GM19099 (cell line): ENCODE data around the gene NOG.

Experiments
- POLR2A ChIP-seq: IDR thresholded peaks from 3 replicates; pipeline ENCODE4 v1.6.1; 2011; ENCODE audit warnings: low read depth; ENCODE audit not compliant: insufficient read length; ENCODE audit errors: extremely low read depth

Gene NOG

DNA sequence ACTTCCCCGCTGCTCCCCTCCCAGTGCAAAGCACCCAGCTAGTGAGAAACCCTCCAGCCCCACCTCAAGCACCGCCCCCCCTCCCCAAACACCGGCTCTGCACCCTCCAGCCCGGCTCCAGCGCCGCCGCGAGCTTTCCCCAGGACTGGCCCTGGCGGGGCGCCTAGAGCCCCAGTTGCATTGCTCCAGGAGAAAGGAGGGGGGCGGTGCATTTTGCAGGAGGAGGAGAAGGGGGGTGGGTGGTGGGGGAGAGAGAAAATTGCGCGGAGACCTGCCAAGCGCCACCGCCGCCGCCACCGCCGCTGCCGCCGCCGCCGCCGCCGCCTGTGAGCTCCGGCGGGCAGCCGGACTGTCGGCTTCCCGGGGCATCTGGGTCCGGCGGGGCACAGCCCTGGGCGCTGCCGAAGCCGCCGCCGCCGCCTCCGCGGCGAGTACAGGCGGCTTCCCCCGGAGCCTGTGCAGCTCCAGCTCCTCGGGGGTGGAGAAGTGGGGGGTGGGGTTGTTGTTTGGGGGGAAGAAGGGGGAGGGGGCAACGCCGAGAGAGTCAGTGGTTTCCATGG, 333 bp upstream of the NOG start:
- TF ChIP-seq POLR2A = no peak

- TF ChIP-seq POLR2A = no peak
Observed at GRCh38 chr17:56594320-56595107, 1.0 kb downstream of the NOG start.

GRCh38 chr17:56595108-56595418, 1.6 kb downstream of the NOG start:
- no peak for TF ChIP-seq POLR2A

- TF ChIP-seq POLR2A = no peak
Observed at GRCh38 chr17:56595831-56596690, 2.6 kb downstream of the NOG start.

- TF ChIP-seq POLR2A = no peak
Observed at GRCh38 chr17:56596691-56597494, 3.4 kb downstream of the NOG start.

- TF ChIP-seq POLR2A = no peak
Observed at GRCh38 chr17:56597495-56597990, 4.0 kb downstream of the NOG start.

DNA sequence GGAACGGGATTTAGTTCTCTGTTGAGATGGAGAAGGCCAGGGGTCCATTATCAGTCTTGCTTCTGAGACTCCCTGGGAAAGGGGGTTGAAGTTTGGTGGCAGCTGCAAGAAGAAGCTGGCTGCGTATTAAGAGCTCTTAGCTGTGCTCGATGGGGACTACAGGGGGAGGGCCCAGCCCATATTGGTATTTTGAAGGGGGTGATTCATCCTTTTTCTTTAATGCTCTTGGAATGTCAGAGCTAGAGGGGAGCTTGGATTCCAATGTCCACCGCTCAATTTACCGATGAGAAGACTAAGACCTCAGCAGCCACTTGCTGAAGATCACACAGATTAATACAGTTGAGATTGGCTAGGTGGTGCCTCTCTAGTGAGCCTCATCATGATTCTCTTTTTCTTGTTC, 5.0 kb downstream of the NOG start:
- no peak for TF ChIP-seq POLR2A

DNA sequence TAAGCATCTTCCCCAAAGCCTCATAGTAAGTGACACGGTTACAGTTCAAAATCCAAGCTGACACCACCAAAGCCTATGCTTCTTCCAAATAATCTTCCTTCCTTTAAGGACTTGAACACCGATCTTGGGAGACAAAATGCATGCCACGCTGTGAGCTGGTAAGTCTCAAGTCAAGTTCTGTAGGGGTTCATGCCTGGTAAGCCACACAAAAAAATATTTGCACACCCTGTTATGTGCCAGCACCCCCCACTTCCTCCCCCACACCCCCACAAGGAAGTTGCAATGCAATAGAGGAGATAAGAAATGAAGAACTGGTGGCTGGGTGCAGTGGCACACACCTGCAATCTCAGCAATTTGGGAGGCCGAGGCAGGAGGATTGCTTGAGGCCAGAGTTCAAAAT, 5.6 kb downstream of the NOG start:
- TF ChIP-seq POLR2A = no peak

- no peak for TF ChIP-seq POLR2A
Observed at GRCh38 chr17:56599566-56599965, 6.1 kb downstream of the NOG start.

- no peak for TF ChIP-seq POLR2A
Observed at GRCh38 chr17:56600256-56600655, 6.8 kb downstream of the NOG start.

- no peak for TF ChIP-seq POLR2A
Observed at GRCh38 chr17:56601591-56601990, 8.1 kb downstream of the NOG start.

GRCh38 chr17:56602292-56603130, 9.0 kb downstream of the NOG start:
- no peak for TF ChIP-seq POLR2A

GRCh38 chr17:56603486-56604238, 10.2 kb downstream of the NOG start:
- TF ChIP-seq POLR2A = no peak
